BJ (cell line): Measurements from ENCODE around the gene ACVR2A. TPM values are rescaled to one million over a fixed set of nuclear protein-coding genes. Genes with fewer than 3 reads are reported as not detected.

Experiments
- CTCF ChIA-PET: fragments of 350-600 bp; formaldehyde crosslinking; extraction: SDS; loops from one replicate; lab custom pipeline; 2021; ENCODE audit warnings: antibody characterized with exemption, inconsistent platforms; lab: Yijun Ruan, JAX
- POLR2A ChIA-PET: fragments of 300-600 bp; sonication (Branson Sonifier 250); formaldehyde crosslinking; extraction: SDS; loops from one replicate; lab custom pipeline; 2021; ENCODE audit warnings: antibody characterized with exemption; lab: Charles Lee
- DNase-seq: peaks from one replicate; pipeline ENCODE4 v3.0.0-alpha.2; 2011; ENCODE audit warnings: low read depth
- H3K27me3 ChIP-seq: 2 replicates; pipeline ENCODE4 v1.6.0; 2011; ENCODE audit warnings: low read length; ENCODE audit not compliant: control insufficient read depth, insufficient read depth
- H3K36me3 ChIP-seq: 2 replicates; pipeline ENCODE4 v1.5.1; 2011; ENCODE audit warnings: low read length; ENCODE audit not compliant: control insufficient read depth, insufficient read depth
- H3K4me3 ChIP-seq: 2 replicates; pipeline ENCODE4 v1.5.1; 2011; ENCODE audit warnings: low read depth, mild to moderate bottlenecking, control low read depth, low read length
- polyA plus RNA-seq: library from polyadenylated mRNA; depleted of rRNA; stranded (reverse); fragments of >200 nt; gene quantifications from 2 replicates; pipeline ENCODE4 v1.2.3, GENCODE V29; 2011
- TF ChIP-seq, protein P1 (sequence below): IDR thresholded peaks from 2 replicates; pipeline ENCODE4 v1.5.1; 2011; ENCODE audit warnings: low read depth, mild to moderate bottlenecking, control low read depth, inconsistent platforms, low read length, moderate library complexity; ENCODE audit not compliant: insufficient read depth

Gene ACVR2A
- polyA plus RNA-seq, 1 experiment, result 2.2 TPM

DNA sequence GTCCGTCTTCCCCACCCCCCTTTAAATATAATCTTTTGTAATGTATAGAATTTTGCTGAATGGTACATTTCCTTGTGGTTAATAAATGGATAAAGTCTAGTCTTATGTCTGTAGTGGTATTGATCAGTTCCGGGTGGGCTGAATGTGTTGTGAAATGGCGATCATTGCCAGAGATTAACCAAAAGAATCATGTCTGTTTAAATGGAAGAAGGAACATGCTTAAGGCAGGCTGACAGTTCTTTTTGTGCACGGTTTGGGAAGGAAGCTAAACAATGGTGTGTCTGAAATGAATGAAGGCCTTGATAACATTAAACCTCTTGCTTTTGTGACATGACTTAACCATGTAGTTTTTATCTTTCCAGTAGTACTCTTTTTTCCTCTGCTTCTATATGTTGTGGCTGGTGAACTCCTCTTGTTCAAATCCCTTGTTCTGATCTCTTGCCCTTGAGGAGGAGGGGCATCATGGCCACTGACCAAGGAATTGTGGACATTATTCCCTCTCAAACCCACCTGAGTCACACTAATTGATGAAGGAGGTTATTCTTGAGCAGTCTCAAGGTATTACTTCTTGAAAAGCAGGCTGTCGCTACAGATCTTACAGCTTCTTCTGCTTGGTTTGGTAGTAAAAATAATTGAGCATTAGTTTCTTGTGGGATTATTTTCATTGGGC is 1.7 kb downstream of the ACVR2A start:
- Histone ChIP-seq H3K4me3 (peak overlapping the region; percentile 56), H3K27me3 (no peaks in the 10 kb centered on the region), H3K36me3 (no peaks in the 10 kb centered on the region)
- ChIA-PET CTCF (no interaction called here), POLR2A (no interaction called here)
- TF ChIP-seq, protein P1, sequence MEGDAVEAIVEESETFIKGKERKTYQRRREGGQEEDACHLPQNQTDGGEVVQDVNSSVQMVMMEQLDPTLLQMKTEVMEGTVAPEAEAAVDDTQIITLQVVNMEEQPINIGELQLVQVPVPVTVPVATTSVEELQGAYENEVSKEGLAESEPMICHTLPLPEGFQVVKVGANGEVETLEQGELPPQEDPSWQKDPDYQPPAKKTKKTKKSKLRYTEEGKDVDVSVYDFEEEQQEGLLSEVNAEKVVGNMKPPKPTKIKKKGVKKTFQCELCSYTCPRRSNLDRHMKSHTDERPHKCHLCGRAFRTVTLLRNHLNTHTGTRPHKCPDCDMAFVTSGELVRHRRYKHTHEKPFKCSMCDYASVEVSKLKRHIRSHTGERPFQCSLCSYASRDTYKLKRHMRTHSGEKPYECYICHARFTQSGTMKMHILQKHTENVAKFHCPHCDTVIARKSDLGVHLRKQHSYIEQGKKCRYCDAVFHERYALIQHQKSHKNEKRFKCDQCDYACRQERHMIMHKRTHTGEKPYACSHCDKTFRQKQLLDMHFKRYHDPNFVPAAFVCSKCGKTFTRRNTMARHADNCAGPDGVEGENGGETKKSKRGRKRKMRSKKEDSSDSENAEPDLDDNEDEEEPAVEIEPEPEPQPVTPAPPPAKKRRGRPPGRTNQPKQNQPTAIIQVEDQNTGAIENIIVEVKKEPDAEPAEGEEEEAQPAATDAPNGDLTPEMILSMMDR, result no peak
- no peak for DNase-seq

DNA sequence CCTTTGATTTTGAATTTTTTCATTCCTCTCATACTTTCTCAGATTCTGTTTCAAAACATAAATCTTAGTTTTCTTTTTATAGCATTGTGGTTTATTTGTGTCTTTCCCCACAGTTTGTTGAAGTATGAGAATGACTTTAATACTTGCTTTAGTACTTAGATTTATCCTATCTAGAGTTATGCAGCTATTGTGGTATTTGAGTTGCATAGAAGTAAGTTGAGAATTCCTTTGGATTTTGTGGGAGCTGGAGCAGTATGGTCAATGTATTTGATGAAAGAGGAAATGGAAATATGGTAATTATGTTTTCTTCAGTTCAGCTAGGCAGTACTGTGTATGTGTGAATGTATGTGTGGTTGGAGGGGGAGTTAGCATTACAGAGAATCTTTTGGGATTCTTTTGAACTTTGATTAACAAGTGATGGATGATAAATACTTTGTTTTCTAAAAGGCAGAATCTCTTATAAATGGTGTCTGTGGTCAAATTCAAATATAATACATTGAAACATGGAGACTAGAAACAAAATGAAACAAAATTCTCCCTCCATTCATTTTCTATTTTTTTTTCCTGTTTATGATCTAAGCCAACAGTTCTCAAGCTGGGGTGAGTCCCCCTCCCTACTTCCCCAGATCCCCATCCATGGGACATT is 3.0 kb downstream of the ACVR2A start:
- TF ChIP-seq, protein P1, result no peak
- ChIA-PET POLR2A (interaction anchor here (0.7 kb wide), 1 partner anchor 63 kb away, joined by 4 read pairs; no protein-coding TSS in a partner anchor), CTCF (no interaction called here)
- Histone ChIP-seq H3K27me3 (no peaks in the 10 kb centered on the region), H3K4me3 (no peak overlapping the region), H3K36me3 (no peaks in the 10 kb centered on the region)
- no peak for DNase-seq

DNA sequence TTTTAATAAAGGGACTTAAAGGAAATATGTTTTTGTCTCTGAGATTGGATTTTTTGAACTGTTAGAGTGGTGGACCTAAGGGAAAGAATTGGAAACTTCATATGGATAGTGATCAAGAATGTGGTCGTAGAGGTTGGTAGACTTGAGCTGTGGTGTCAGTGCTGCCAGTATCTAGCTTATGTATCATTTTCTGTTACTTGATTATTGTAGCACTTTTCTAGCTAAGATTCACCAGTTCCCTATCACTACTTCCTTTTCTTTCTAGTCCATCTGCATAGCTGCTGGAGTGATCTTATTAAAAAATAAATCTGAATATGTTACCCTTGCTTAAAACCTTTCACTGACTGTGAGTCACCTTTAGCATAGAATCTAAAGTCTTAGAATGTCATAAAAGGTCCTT is 6.0 kb downstream of the ACVR2A start:
- TF ChIP-seq, protein P1, result no peak
- Histone ChIP-seq H3K27me3 (no peaks in the 10 kb centered on the region), H3K36me3 (no peaks in the 10 kb centered on the region), H3K4me3 (no peak overlapping the region)
- DNase-seq, result no peak
- ChIA-PET POLR2A (no interaction called here), CTCF (no interaction called here)

DNA sequence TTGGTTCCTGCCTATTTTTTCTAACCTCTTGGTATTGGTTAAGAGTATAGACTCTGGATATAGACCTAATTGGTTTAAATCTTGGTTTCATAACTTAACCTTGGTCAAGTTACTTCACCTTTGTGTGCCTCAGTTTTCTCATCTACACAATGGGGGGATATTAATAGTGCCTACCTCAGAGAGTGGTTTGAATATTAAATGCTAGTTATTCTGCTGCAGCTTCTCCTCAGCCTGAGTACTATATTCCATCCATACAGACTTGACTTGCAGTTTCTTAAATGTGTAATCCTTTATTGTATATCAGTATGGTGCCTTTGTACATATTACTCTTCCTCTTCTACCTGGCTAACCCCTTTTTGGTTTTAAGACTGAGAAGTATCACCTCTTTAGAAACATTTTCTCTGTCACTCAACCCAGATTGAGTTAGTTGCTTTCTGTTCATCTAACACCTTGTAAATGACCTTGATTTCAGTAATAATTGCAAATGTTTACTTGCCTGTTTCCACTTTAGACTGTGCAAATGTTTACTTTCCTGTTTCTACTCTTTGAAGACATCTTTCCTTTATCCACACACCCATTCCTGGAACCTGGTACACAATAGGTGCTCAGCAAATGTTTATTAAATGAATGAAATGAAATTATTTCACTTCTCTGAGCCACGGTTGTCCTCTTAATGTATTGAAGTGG is 6.6 kb downstream of the ACVR2A start:
- H3K4me3 ChIP-seq, result no peak overlapping the region
- TF ChIP-seq, protein P1, result no peak
- H3K27me3 ChIP-seq, result no peaks in the 10 kb centered on the region
- H3K36me3 ChIP-seq, result no peaks in the 10 kb centered on the region
- no peak for DNase-seq
- CTCF ChIA-PET, result no interaction called here
- POLR2A ChIA-PET, result no interaction called here

DNA sequence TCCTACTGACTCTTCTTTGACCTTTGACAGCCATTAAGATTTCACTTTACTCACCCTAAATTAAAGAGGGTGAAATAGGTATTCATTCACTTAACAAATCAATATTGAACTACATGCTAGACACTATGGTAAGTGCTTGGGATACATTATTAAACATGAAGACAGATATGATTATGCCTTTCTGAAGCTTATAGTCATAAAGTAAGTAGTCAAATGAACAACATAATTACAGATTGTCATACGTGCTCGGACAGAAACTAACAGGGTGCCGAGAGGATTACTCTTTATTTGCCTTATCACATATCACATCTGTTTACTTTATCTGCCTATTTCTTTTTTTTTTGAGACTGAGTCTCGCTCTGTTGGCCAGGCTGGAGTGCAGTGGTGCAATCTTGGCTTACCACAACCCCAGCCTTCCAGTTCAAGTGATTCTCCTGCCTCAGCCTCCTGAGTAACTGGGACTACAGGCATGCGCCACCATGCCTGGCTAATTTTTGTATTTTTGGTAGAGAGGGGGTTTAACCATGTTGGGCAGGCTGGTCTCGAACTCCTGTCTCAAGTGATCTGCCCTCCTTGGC is 9.8 kb downstream of the ACVR2A start:
- TF ChIP-seq, protein P1, result no peak
- POLR2A ChIA-PET, result no interaction called here
- no peak overlapping the region for H3K4me3 ChIP-seq
- H3K27me3 ChIP-seq, result no peaks in the 10 kb centered on the region
- CTCF ChIA-PET, result no interaction called here
- DNase-seq, result no peak
- no peaks in the 10 kb centered on the region for H3K36me3 ChIP-seq
